ENCODE results near the gene TWNK.

- TF ChIP-seq CTCF (IDR thresholded peaks at IDR 0.05; ENCODE audit: low read depth, low read length) (no peak), MAX (IDR thresholded peaks at IDR 0.05; ENCODE audit: low read depth, low read length) (no peak), POLR2A (IDR thresholded peaks at IDR 0.05; ENCODE audit: extremely low read depth, insufficient read length) (no peak)
Observed at GRCh38 chr10:101033276-101033675, 45.9 kb downstream of the TWNK start.
